Nephron (organoid): Measurements from ENCODE around the gene DDX49.

Experiments
- H3K27ac Mint-ChIP-seq, 3 experiments: 2 replicates each; pipeline ENCODE4 v1.8.0; 2020; ENCODE audit warnings: mixed read lengths in 3 of 3, mild to moderate bottlenecking in 2 of 3, moderate library complexity in 1 of 3
- H3K27me3 Mint-ChIP-seq: 2 replicates; pipeline ENCODE4 v1.8.0; 2021; ENCODE audit warnings: low read depth, mild to moderate bottlenecking, moderate library complexity, mixed read lengths
- H3K36me3 Mint-ChIP-seq: 2 replicates; pipeline ENCODE4 v1.8.0; 2020; ENCODE audit warnings: low read depth, mixed read lengths
- H3K4me1 Mint-ChIP-seq: 2 replicates; pipeline ENCODE4 v1.8.0; 2020; ENCODE audit warnings: mixed read lengths
- H3K4me3 Mint-ChIP-seq, 3 experiments: 2 replicates each; pipeline ENCODE4 v1.8.0; 2020; ENCODE audit warnings: mild to moderate bottlenecking in 3 of 3, mixed read lengths in 3 of 3, moderate library complexity in 2 of 3
- H3K9me3 Mint-ChIP-seq: 2 replicates; pipeline ENCODE4 v1.8.0; 2020; ENCODE audit warnings: mixed read lengths
- TF ChIP-seq, protein P1 (sequence below), 3 experiments: fragments of 200-600 bp; sonication (generic); IDR thresholded peaks; one replicate each; pipeline ENCODE4 v1.5.0; 2021; ENCODE audit warnings: antibody characterized with exemption in 3 of 3; ENCODE audit not compliant: unreplicated experiment in 3 of 3

The DDX49 gene

DNA sequence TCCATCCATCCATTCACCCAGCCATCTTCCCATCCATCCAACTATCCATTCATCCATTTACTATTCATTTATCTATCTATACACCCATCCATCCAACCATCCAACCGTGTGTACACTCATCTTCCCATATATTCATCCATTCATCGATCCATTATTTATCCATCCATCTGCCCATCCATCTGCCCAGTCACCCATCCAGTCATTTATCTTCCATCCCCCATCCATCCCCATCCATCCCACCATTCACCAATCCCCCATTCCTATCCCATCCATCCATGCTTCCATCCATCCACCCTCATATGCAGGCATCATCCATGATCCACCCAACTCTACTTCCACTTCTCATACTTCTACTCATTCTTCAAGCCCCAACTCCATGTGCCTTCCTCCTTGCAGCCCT, 35.5 kb downstream of the DDX49 start:
- H3K4me3 Mint-ChIP-seq, result no peak overlapping the region
- no peaks in the 10 kb centered on the region for H3K36me3 Mint-ChIP-seq
- no peaks in the 10 kb centered on the region for H3K9me3 Mint-ChIP-seq
- peaks cover 12% of the 10 kb centered on the region for H3K27me3 Mint-ChIP-seq
- H3K4me1 Mint-ChIP-seq, result no peaks in the 10 kb centered on the region
- no peak overlapping the region for H3K27ac Mint-ChIP-seq
- TF ChIP-seq, protein P1, sequence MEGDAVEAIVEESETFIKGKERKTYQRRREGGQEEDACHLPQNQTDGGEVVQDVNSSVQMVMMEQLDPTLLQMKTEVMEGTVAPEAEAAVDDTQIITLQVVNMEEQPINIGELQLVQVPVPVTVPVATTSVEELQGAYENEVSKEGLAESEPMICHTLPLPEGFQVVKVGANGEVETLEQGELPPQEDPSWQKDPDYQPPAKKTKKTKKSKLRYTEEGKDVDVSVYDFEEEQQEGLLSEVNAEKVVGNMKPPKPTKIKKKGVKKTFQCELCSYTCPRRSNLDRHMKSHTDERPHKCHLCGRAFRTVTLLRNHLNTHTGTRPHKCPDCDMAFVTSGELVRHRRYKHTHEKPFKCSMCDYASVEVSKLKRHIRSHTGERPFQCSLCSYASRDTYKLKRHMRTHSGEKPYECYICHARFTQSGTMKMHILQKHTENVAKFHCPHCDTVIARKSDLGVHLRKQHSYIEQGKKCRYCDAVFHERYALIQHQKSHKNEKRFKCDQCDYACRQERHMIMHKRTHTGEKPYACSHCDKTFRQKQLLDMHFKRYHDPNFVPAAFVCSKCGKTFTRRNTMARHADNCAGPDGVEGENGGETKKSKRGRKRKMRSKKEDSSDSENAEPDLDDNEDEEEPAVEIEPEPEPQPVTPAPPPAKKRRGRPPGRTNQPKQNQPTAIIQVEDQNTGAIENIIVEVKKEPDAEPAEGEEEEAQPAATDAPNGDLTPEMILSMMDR (IDR thresholded peaks at IDR 0.05; ENCODE audit: unreplicated experiment in 3 of 3), result no peak

DNA sequence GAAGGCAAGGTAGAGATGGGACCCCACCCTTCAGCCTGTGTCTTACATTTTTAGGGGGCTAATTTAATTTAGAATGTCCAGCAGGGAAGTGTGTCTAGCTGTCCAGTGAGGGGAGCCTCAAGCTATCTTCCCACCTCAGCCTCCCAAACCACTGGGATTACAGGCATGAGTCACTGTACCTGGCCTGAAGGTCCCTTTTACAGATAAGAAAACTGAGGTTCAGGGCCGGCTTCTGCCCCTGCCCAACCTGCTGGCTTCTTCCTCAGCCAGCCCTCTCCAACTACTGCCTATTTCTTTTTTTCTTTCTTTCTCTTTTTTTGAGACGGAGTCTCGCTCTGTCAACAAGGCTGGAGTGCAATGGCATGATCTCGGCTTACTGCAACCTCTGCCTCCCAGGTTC, 40.9 kb downstream of the DDX49 start:
- Mint-ChIP-seq H3K9me3 (no peaks in the 10 kb centered on the region), H3K27me3 (peaks cover 16% of the 10 kb centered on the region), H3K36me3 (no peaks in the 10 kb centered on the region), H3K4me1 (no peaks in the 10 kb centered on the region), H3K4me3 (no peak overlapping the region), H3K27ac (no peak overlapping the region)
- TF ChIP-seq, protein P1 (IDR thresholded peaks at IDR 0.05; ENCODE audit: unreplicated experiment in 3 of 3), result no peak

DNA sequence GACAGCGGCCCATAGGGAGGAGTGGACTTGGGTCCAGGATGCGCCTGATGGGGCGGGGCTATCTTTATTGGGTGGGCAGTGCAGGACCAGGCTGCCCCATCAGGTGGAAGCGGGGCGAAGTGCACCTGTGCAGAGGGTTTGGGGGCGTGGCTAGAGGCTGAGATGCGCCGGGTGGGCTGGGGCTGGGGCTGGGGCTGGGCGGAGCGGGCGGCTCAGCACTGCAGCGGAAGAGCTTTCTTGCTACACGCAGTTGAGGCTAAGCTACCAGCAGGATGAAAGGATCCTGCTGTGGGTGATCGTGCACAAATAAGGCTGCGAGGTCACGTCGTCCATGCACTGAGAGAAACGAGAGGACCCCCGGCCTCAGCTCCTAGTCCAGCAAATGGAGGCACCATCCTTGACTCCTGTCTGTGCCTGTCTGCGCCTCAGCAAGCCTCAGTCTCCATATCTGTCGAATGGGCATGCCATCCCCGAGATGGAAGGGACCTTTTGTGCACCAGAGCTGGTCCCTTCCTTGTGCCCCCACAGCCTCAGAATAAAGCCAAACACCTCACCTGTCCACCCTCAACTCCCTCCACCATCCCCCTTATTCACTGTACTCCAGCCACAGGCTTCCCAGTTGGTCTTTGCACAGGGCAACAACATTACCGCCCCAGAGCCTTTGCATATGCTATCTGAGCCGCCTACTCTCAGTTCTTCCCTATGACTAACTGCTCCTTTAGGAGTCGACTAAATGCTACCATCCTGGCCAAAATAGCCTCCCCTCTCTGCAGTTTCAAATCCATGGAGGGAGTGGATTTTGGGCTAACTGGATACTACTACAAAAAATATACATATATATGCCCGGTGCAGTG, 42.5 kb downstream of the DDX49 start:
- TF ChIP-seq, protein P1 (IDR thresholded peaks at IDR 0.05; ENCODE audit: unreplicated experiment in 3 of 3), result no peak
- H3K4me3 Mint-ChIP-seq, result no peak overlapping the region
- H3K27ac Mint-ChIP-seq, result no peak overlapping the region
- H3K36me3 Mint-ChIP-seq, result no peaks in the 10 kb centered on the region
- H3K4me1 Mint-ChIP-seq, result no peaks in the 10 kb centered on the region
- H3K9me3 Mint-ChIP-seq, result no peaks in the 10 kb centered on the region
- peaks cover 16% of the 10 kb centered on the region for H3K27me3 Mint-ChIP-seq

DNA sequence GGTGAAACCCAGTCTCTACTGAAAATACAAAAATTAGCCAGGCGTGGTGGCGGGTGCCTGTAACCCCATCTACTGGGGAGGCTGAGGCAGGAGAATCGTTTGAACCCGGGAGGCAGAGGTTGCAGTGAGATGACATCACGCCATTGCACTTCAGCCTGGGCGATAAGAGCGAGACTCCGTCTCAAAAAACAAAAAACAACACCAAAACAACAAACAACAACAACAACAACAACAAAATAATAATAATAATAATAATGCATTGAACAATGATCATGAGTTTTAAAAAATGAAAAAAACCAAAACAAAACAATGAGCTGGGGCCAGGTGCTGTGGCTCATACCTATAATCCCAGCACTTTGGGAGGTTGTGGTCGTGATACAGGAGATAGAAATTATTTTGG, 44.6 kb downstream of the DDX49 start:
- H3K27me3 Mint-ChIP-seq, result peaks cover 16% of the 10 kb centered on the region
- H3K4me1 Mint-ChIP-seq, result no peaks in the 10 kb centered on the region
- no peaks in the 10 kb centered on the region for H3K9me3 Mint-ChIP-seq
- no peak overlapping the region for H3K4me3 Mint-ChIP-seq
- H3K36me3 Mint-ChIP-seq, result no peaks in the 10 kb centered on the region
- TF ChIP-seq, protein P1 (IDR thresholded peaks at IDR 0.05; ENCODE audit: unreplicated experiment in 3 of 3), result no peak
- no peak overlapping the region for H3K27ac Mint-ChIP-seq

DNA sequence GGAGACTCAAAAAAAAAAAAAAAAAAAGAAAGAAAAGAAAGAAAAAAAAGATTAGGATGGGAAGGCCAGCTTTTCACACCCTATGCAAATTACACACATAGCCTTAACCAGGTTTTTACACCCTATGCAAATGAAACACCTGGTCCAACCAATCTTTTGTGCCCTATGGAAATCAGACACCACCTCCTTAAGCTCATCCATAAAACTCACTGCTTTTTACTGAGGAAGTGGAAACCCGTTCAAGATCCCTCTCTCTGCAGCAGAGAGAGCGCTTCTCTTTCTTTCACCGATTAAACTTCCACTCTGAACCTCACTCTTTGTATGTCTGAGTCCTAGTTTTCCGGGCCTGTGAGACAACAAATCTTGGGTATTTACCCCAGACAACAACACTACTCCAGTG, 46.8 kb downstream of the DDX49 start:
- no peaks in the 10 kb centered on the region for H3K4me1 Mint-ChIP-seq
- TF ChIP-seq, protein P1 (IDR thresholded peaks at IDR 0.05; ENCODE audit: unreplicated experiment in 3 of 3), result no peak
- H3K27me3 Mint-ChIP-seq, result peaks cover 13% of the 10 kb centered on the region

More for the DNA sequence above, 46.8 kb downstream of the DDX49 start:
- Mint-ChIP-seq H3K9me3 (no peaks in the 10 kb centered on the region), H3K4me3 (no peak overlapping the region), H3K27ac (peak overlapping the region in 2 of 3 experiments; percentile 70 to 80), H3K36me3 (no peaks in the 10 kb centered on the region)
